ENCODE results near the gene CYFIP1.

DNA sequence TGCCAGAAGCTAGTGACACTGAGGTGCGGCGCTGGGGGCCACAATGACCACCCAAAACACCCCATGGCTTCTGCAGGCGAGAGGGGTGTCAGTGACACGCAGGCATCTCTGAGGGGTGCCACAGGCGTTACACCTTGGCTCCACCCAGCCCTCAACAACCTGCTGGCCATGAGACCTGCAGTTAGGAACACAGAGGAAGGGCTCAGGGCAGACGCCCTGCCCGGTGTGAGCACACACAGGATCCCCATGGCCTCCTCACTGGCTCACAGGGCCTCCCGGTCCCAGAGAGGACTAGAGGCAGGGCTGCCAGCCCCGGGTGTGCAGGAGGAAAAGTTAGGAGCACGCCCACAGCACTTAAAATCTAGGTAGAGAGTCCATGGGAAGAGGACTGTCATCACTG lies 35.1 kb downstream of the CYFIP1 start:
- TF ChIP-seq GATA3 (IDR thresholded peaks at IDR 0.05; ENCODE audit: low read depth, low read length), result no peak
- no peak for TF ChIP-seq GATA2 (IDR thresholded peaks at IDR 0.05; ENCODE audit: low read depth, low read length)
